Embryonic facial prominence (tissue), 1 donor: ENCODE measurements around the gene ABTB1.
"Not testable (repeated sequence)": the region's sequence is repeated elsewhere in the genome, so short reads cannot be mapped to it uniquely, and the experiment has no call there.

Experiments
- DNase-seq: peaks from one replicate; pipeline ENCODE4 v3.0.0-alpha.2; 2016; ENCODE audit errors: extremely low spot score

ABTB1 gene

GRCh38 chr3:127647845-127648204 is 24.9 kb upstream of the ABTB1 start:
- no peak for DNase-seq

GRCh38 chr3:127650236-127650635 is 22.5 kb upstream of the ABTB1 start:
- DNase-seq = no peak

- no peak for DNase-seq
These were observed 21.1 kb upstream of the ABTB1 start for GRCh38 chr3:127651516-127652172.

- DNase-seq = no peak
These were observed 20.3 kb upstream of the ABTB1 start for GRCh38 chr3:127652246-127652995.

GRCh38 chr3:127654374-127654773 is 18.4 kb upstream of the ABTB1 start:
- no peak for DNase-seq

- not testable (repeated sequence) for DNase-seq
These were observed 17.8 kb upstream of the ABTB1 start for GRCh38 chr3:127654993-127655392.

- no peak for DNase-seq
These were observed 17.1 kb upstream of the ABTB1 start for GRCh38 chr3:127655641-127656040.

GRCh38 chr3:127656906-127657305 is 15.8 kb upstream of the ABTB1 start:
- no peak for DNase-seq

- DNase-seq = no peak
These were observed 14.5 kb upstream of the ABTB1 start for GRCh38 chr3:127658234-127658633.

- DNase-seq = no peak
These were observed 12.0 kb upstream of the ABTB1 start for GRCh38 chr3:127660621-127661251.

GRCh38 chr3:127661600-127661999 is 11.2 kb upstream of the ABTB1 start:
- no peak for DNase-seq

- DNase-seq = no peak
These were observed 10.7 kb upstream of the ABTB1 start for GRCh38 chr3:127662001-127662469.

- no peak for DNase-seq
These were observed 9.6 kb upstream of the ABTB1 start for GRCh38 chr3:127663151-127663550.

- no peak for DNase-seq
These were observed 7.6 kb upstream of the ABTB1 start for GRCh38 chr3:127665165-127665564.

DNA sequence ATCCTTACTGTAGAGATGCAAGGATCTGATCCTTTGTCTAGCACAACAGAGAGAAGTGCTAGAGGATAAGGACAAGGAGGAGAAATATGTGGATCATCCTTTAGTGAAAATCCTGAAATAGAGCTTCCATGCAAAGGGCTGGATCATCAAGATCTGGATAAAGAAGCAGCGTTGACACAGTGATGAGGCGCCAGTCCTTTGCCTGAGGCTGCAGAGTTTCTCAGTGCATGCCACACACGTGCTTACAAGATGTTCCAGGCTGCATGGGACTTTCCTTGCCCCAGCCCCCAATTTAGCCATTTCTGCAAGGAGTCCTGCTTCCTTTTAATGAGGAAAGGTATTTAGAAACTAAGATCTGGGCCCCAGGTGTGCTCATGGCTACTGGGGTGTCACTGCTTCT is 7.2 kb upstream of the ABTB1 start:
- DNase-seq = no peak

DNA sequence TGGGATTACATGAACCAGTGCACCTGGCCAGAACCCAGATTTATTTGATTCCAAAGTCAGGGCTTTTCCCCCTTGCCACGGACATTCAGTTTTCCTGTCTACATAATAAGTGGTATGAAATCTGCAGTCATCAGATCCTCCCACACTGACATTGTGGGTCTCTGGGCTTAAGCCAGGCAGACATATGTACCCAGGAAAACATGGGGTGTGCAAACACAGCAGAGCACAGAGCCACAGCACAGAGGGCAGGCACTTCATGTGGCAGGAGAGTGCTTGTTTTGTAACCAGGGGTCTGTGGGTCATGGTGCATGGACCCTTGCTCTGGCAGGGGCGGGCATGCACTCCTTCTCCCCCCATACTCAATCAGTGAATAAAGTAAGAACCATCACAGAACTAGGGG is 6.1 kb upstream of the ABTB1 start:
- no peak for DNase-seq

GRCh38 chr3:127667119-127667681 is 5.6 kb upstream of the ABTB1 start:
- DNase-seq = no peak

DNA sequence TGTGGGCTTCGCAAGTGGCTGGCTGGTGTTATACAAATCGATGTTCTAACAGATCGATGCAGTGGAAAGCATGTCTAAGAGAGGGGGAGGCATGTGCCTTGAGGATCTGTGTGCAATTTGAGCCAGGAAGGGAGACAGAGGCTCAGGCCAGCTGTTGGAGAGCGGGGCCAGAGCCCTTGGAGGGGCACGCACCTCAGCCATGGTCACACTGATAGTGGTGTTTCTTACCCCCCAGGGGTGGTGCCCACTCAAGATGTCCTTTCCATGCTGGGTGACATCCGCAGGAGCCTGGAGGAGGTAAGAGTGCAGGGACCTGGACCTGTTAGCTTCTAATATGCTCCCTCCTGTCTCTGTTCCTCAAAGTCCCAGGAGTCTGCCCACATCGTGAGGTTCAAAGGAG is 3.8 kb upstream of the ABTB1 start:
- no peak for DNase-seq

DNA sequence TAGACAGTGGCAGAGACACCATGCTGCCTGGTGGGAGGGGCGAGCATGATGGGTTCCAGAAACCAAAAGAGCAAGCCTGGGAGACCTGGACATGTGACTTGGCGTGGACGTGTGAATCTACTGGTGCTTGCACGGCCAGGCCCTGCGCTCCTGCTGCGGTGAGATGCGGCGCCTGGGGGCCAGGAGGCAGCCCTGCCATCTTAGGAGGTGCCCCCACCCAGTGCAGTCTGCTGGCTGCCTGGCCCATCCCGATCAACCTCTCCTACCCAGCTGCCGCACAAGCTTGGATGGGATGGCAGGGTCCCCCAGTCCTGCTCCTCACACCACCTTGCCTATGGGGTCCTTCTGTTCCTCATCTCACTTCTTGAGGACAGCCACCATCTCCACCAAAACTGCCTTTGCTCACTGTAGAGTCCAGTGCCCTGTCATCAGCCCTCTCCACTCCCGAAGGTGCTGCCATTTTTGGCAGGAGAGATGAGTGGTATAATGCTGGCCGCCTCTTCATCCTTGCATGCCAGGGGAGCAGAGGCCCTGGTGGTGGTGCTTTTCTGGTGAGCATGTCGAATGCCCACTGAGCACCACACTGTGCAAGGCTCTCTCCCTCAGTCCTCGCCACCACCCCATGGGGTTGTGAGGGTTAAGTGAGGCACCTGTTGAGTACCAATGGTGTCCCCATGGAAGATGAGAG is 3.1 kb upstream of the ABTB1 start:
- DNase-seq = no peak

- no peak for DNase-seq
These were observed 2.6 kb upstream of the ABTB1 start for GRCh38 chr3:127670229-127670559.

- no peak for DNase-seq
These were observed 1.8 kb upstream of the ABTB1 start for GRCh38 chr3:127670761-127671522.
